IPS DF 19.7 (cell line): ENCODE results near the gene EPB42.
"Not testable (repeated sequence)": the region's sequence is repeated elsewhere in the genome, so short reads cannot be mapped to it uniquely, and the experiment has no call there.

Experiments
- DNase-seq: peaks from one replicate; pipeline ENCODE4 v3.0.0-alpha.2; 2013; ENCODE audit warnings: low read depth, low spot score

Gene EPB42

GRCh38 chr15:43241100-43241499 lies 20.3 kb upstream of the EPB42 start:
- no peak for DNase-seq

GRCh38 chr15:43239732-43240491 lies 19.1 kb upstream of the EPB42 start:
- DNase-seq, result no peak

- no peak for DNase-seq
These were observed 17.9 kb upstream of the EPB42 start for GRCh38 chr15:43238671-43239131.

GRCh38 chr15:43237842-43238470 lies 17.1 kb upstream of the EPB42 start:
- no peak for DNase-seq

GRCh38 chr15:43235536-43235935 lies 14.7 kb upstream of the EPB42 start:
- no peak for DNase-seq

- no peak for DNase-seq
These were observed 11.6 kb upstream of the EPB42 start for GRCh38 chr15:43232289-43232874.

GRCh38 chr15:43230640-43231115 lies 9.9 kb upstream of the EPB42 start:
- no peak for DNase-seq

- no peak for DNase-seq
These were observed 9.2 kb upstream of the EPB42 start for GRCh38 chr15:43229977-43230376.

GRCh38 chr15:43226436-43227305 lies 5.9 kb upstream of the EPB42 start:
- no peak for DNase-seq

GRCh38 chr15:43225950-43226255 lies 5.1 kb upstream of the EPB42 start:
- not testable (repeated sequence) for DNase-seq

GRCh38 chr15:43225201-43225949 lies 4.6 kb upstream of the EPB42 start:
- DNase-seq, result peak; percentile 50

GRCh38 chr15:43221422-43221821 lies 604 bp upstream of the EPB42 start:
- no peak for DNase-seq

- no peak for DNase-seq
These were observed 589 bp downstream of the EPB42 start for GRCh38 chr15:43219929-43220928.

GRCh38 chr15:43218908-43219706 lies 1.7 kb downstream of the EPB42 start:
- peak; percentile 73 for DNase-seq

- DNase-seq, result no peak
These were observed 4.9 kb downstream of the EPB42 start for GRCh38 chr15:43215961-43216360.

- no peak for DNase-seq
These were observed 6.1 kb downstream of the EPB42 start for GRCh38 chr15:43214592-43215295.

GRCh38 chr15:43214169-43214568 lies 6.6 kb downstream of the EPB42 start:
- DNase-seq, result no peak

GRCh38 chr15:43213466-43213865 lies 7.4 kb downstream of the EPB42 start:
- DNase-seq, result no peak
